A549 (cell line): ENCODE measurements around the gene NCOA7. TPM values are rescaled to one million over a fixed set of nuclear protein-coding genes. Genes with fewer than 3 reads are reported as not detected.
A peak's percentile ranks its signal among the peaks of the same experiment; 100 is the strongest.

ENCODE experiments used
- ATAC-seq, 2 experiments: fragments of 200-7000 bp in 1 of 2; fragments of >200 bp in 1 of 2; cut with Nextera tagmentation in 1 of 2; cut with Tn5 transposase in 1 of 2; 3 replicates each; pipeline versions ENCODE4 v1.8.0 to v1.9.1; 2018 to 2020; ENCODE audit warnings: mild to moderate bottlenecking in 1 of 2, moderate library complexity in 1 of 2
- CTCF ChIA-PET: fragments of 300-600 bp; sonication (Branson Sonifier 250); formaldehyde crosslinking; extraction: SDS; loops from one replicate; lab custom pipeline; 2021; ENCODE audit warnings: antibody characterized with exemption, inconsistent platforms; lab: Yijun Ruan, JAX
- POLR2A ChIA-PET: fragments of 350-600 bp; formaldehyde crosslinking; extraction: SDS; loops from one replicate; lab custom pipeline; 2021; ENCODE audit warnings: antibody characterized with exemption, inconsistent platforms; lab: Yijun Ruan, JAX
- DNase-seq, 2 experiments: peaks; one replicate each; pipeline versions ENCODE4 v3.0.0 to v3.0.0-alpha.2; 2011 to 2016; ENCODE audit warnings: low read depth in 1 of 2, low spot score in 1 of 2
- FAIRE-seq: peaks from 2 replicates; lab custom pipeline; 2011; peaks lifted over from hg19 to GRCh38; lab: Jason Lieb, UNC
- H3K27ac ChIP-seq, 2 experiments: fragments of >200 bp; sonication (Bioruptor Twin); formaldehyde crosslinking; 3 replicates each; pipeline ENCODE4 v1.5.1; 2016 to 2017
- H3K4me1 ChIP-seq: fragments of >200 bp; sonication (Bioruptor Twin); formaldehyde crosslinking; 3 replicates; pipeline ENCODE4 v1.6.1; 2016
- H3K4me2 ChIP-seq: fragments of >200 bp; sonication (Bioruptor Twin); formaldehyde crosslinking; 3 replicates; pipeline ENCODE4 v1.6.1; 2016
- H3K4me3 ChIP-seq: fragments of >200 bp; sonication (Bioruptor Twin); formaldehyde crosslinking; 3 replicates; pipeline ENCODE4 v1.5.1; 2016
- H3K9me3 ChIP-seq: fragments of >200 bp; sonication (Bioruptor Twin); formaldehyde crosslinking; 3 replicates; pipeline ENCODE4 v1.6.1; 2016
- BCL3 ChIP-seq: fragments of >200 bp; sonication (Bioruptor Twin); formaldehyde crosslinking; IDR thresholded peaks from 3 replicates; pipeline ENCODE4 v1.6.1; 2016
- CBX8 ChIP-seq: fragments of 200-600 bp; sonication (generic); IDR thresholded peaks from 2 replicates; pipeline ENCODE4 v1.6.1; 2016
- CEBPB ChIP-seq, 2 experiments: fragments of >200 bp in 1 of 2; sonication (Bioruptor Twin) in 1 of 2; formaldehyde crosslinking in 1 of 2; IDR thresholded peaks; 2 replicates each; pipeline ENCODE4 v1.6.1; 2012 to 2016
- CHD2 ChIP-seq: fragments of 150-350 bp; IDR thresholded peaks from 2 replicates; pipeline ENCODE4 v1.6.1; 2014; ENCODE audit warnings: low read length; ENCODE audit not compliant: partially characterized antibody
- CHD4 ChIP-seq: fragments of 200-600 bp; sonication (generic); IDR thresholded peaks from 2 replicates; pipeline ENCODE4 v1.6.1; 2016; ENCODE audit warnings: antibody characterized with exemption, mild to moderate bottlenecking, borderline replicate concordance
- CTCF ChIP-seq: fragments of >200 bp; sonication (Bioruptor Twin); formaldehyde crosslinking; IDR thresholded peaks from 3 replicates; pipeline ENCODE4 v1.5.1; 2016
- EHF ChIP-seq: fragments of 250-450 bp; sonication (Bioruptor Pico); IDR thresholded peaks from 2 replicates; pipeline ENCODE4 v1.5.0; 2020; ENCODE audit warnings: mild to moderate bottlenecking
- EHMT2 ChIP-seq: fragments of 200-600 bp; sonication (generic); IDR thresholded peaks from 2 replicates; pipeline ENCODE4 v1.6.1; 2016; ENCODE audit warnings: antibody characterized with exemption, low read depth, mild to moderate bottlenecking, moderate library complexity
- ELK1 ChIP-seq: fragments of 150-350 bp; IDR thresholded peaks from 2 replicates; pipeline ENCODE4 v1.6.1; 2014; ENCODE audit warnings: low read depth, mild to moderate bottlenecking, low read length
- ESRRA ChIP-seq: fragments of 150-350 bp; IDR thresholded peaks from 2 replicates; pipeline ENCODE4 v1.6.1; 2014; ENCODE audit warnings: mild to moderate bottlenecking, low read length, borderline replicate concordance
- FOSB ChIP-seq: fragments of 250-450 bp; sonication (Bioruptor Pico); IDR thresholded peaks from 2 replicates; pipeline ENCODE4 v1.5.0; 2020; ENCODE audit warnings: mild to moderate bottlenecking, moderate library complexity
- FOXS1 ChIP-seq: fragments of 250-450 bp; sonication (Bioruptor Pico); IDR thresholded peaks from 2 replicates; pipeline ENCODE4 v1.5.0; 2020; ENCODE audit warnings: mild to moderate bottlenecking, moderate library complexity
- HES2 ChIP-seq: fragments of >200 bp; sonication (Bioruptor Twin); formaldehyde crosslinking; IDR thresholded peaks from 2 replicates; pipeline ENCODE4 v1.6.1; 2016
- HOXB13 ChIP-seq: fragments of 250-450 bp; sonication (Bioruptor Pico); IDR thresholded peaks from 2 replicates; pipeline ENCODE4 v1.5.0; 2020; ENCODE audit warnings: low read depth, mild to moderate bottlenecking, moderate library complexity
- HOXB5 ChIP-seq: fragments of 250-450 bp; sonication (Bioruptor Pico); IDR thresholded peaks from 2 replicates; pipeline ENCODE4 v1.5.0; 2020; ENCODE audit warnings: mild to moderate bottlenecking, moderate library complexity
- JUN ChIP-seq, 2 experiments: fragments of >200 bp; sonication (Bioruptor Twin); formaldehyde crosslinking; IDR thresholded peaks; 2 replicates in 1 of 2; 3 replicates in 1 of 2; pipeline ENCODE4 v1.6.1; 2016 to 2017
- JUNB ChIP-seq: fragments of >200 bp; sonication (Bioruptor Twin); formaldehyde crosslinking; IDR thresholded peaks from 2 replicates; pipeline ENCODE4 v1.6.1; 2016
- KDM1A ChIP-seq: fragments of 200-600 bp; sonication (generic); IDR thresholded peaks from 2 replicates; pipeline ENCODE4 v1.6.1; 2016; ENCODE audit warnings: low read depth, mild to moderate bottlenecking
- KDM5A ChIP-seq: fragments of 200-600 bp; sonication (generic); IDR thresholded peaks from 2 replicates; pipeline ENCODE4 v1.6.1; 2016; ENCODE audit warnings: antibody characterized with exemption, mild to moderate bottlenecking
- MAFK ChIP-seq: fragments of 450-650 bp; IDR thresholded peaks from 2 replicates; pipeline ENCODE4 v1.6.1; 2014; ENCODE audit not compliant: partially characterized antibody
- MAX ChIP-seq: IDR thresholded peaks from 2 replicates; pipeline ENCODE4 v1.6.1; 2012
- MAZ ChIP-seq: fragments of 150-350 bp; IDR thresholded peaks from 2 replicates; pipeline ENCODE4 v1.6.1; 2014; ENCODE audit warnings: antibody characterized with exemption, low read depth, low read length, borderline replicate concordance
- POLR2A ChIP-seq: IDR thresholded peaks from 2 replicates; pipeline ENCODE4 v1.6.1; 2012; ENCODE audit warnings: mild to moderate bottlenecking, low read length
- POLR2AphosphoS2 ChIP-seq: conservative IDR thresholded peaks from 2 replicates; pipeline ENCODE4 v1.6.1; 2012; ENCODE audit warnings: low read length, improper control_type of control experiment, inconsistent platforms
- RAD21 ChIP-seq, 2 experiments: fragments of >200 bp in 1 of 2; sonication (Bioruptor Twin) in 1 of 2; formaldehyde crosslinking in 1 of 2; IDR thresholded peaks in 1 of 2; conservative IDR thresholded peaks in 1 of 2; 2 replicates in 1 of 2; 3 replicates in 1 of 2; pipeline ENCODE4 v1.6.1; 2012 to 2018; ENCODE audit warnings: inconsistent platforms in 1 of 2
- RCOR1 ChIP-seq: fragments of 150-350 bp; IDR thresholded peaks from 2 replicates; pipeline ENCODE4 v1.6.1; 2014; ENCODE audit warnings: antibody characterized with exemption, low read length, low read depth
- RNF2 ChIP-seq: fragments of 200-600 bp; sonication (generic); IDR thresholded peaks from 2 replicates; pipeline ENCODE4 v1.6.1; 2016; ENCODE audit warnings: low read depth, mild to moderate bottlenecking, antibody characterized with exemption, moderate library complexity, borderline replicate concordance
- USF2 ChIP-seq: fragments of 450-650 bp; IDR thresholded peaks from 2 replicates; pipeline ENCODE4 v1.6.1; 2014; ENCODE audit warnings: antibody characterized with exemption
- ZFP36 ChIP-seq: fragments of 450-650 bp; IDR thresholded peaks from 2 replicates; pipeline ENCODE4 v1.6.1; 2014; ENCODE audit warnings: borderline replicate concordance; ENCODE audit not compliant: partially characterized antibody
- ZSCAN20 ChIP-seq: fragments of 250-450 bp; sonication (Bioruptor Pico); IDR thresholded peaks from 2 replicates; pipeline ENCODE4 v1.8.0; 2022; ENCODE audit warnings: mild to moderate bottlenecking, moderate library complexity
- WGBS: methylation state at CpG from one replicate; pipeline ENCODE4 v1.1.6; 2017; ENCODE audit errors: missing lambda C conversion rate; 5-methylcytosine and 5-hydroxymethylcytosine counted together
- polyA plus RNA-seq, 4 experiments: library from polyadenylated mRNA; depleted of rRNA in 3 of 4; stranded (reverse); fragments of >200 nt; fragmentation: RNase III in 1 of 4; extraction: RNeasy Plus Mini Kit Qiagen cat#74134 plus additional on column Dnase treatment in 1 of 4; gene quantifications; 2 replicates in 3 of 4; 3 replicates in 1 of 4; pipeline ENCODE4 v1.2.3, GENCODE V29; 2011 to 2017
- TF ChIP-seq, protein P1 (sequence below): fragments of 200-600 bp; sonication (generic); IDR thresholded peaks from 2 replicates; pipeline ENCODE4 v1.6.1; 2016; ENCODE audit warnings: antibody characterized with exemption, mild to moderate bottlenecking, moderate library complexity

The NCOA7 gene
- polyA plus RNA-seq, 2 of the 4 experiments (the other 2 are of a cell fraction) = 66.4 to 195 TPM

DNA sequence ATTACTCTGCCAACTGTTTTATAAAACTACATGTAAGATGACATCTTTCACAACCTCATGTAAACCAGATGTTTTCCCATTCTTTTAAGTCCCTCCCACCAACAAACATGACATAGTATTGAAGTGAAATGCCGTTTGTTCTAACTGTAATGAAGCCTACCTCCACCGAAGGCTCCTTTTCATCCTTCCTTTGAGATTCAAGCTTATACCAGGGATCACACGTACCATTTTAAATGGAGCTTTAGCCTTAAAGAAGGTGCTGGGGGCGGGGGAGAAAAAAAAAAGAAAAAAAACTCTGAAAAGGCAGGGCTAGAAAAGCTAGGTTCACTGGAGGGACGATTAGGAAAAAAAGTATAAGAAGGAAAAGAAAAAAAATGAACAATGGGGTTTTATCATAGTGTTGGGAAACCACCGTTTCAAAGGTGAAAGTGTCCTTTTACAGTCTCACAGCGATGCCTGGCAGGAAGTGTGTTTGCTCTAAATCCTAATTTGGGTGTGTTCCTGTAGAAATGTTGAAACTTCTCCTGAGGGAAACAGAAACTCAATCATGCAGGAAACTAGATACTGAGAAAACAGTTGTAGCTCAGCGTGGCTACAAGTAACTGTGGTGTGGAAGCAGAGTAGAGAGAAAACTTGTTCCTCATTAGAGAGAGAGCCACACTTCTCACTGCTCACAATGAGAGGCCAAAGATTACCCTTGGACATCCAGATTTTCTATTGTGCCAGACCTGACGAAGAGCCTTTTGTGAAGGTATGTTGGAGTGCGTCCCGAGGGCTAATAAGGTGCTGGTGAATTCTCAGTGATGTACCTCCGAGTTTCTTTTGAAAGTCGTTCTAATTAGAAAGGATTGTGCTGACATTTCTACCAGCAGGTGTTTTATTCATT, 128.2 kb downstream of the NCOA7 start:
- CTCF ChIA-PET = interaction anchor here (1.1 to 14.7 kb wide), 5 partner anchors 18 to 61 kb away, joined by 3 to 148 read pairs (median 5); partner anchors contain the start of gene HINT3
- WGBS = under 1% methylated on average over 13 of the region's 13 CpGs
- FAIRE-seq = no peak
- POLR2A ChIA-PET = interaction anchor here (0.7 to 2.7 kb wide), 5 partner anchors 12 to 138 kb away, joined by 3 to 20 read pairs (median 4); partner anchors contain the start of genes NCOA7 and TRMT11
- ATAC-seq = peak; percentile 78 to 79
- peak overlapping the region; percentile 94 for H3K4me2 ChIP-seq
- H3K4me1 ChIP-seq = peaks cover 73% of the 10 kb centered on the region
- DNase-seq = peak; percentile 25 to 92
- H3K9me3 ChIP-seq = no peaks in the 10 kb centered on the region
- peak overlapping the region; percentile 88 to 91 for H3K27ac ChIP-seq
- peak overlapping the region; percentile 66 for H3K4me3 ChIP-seq
- TF ChIP-seq RCOR1 (no peak), BCL3 (no peak), ZSCAN20 (no peak), KDM5A (no peak), HOXB5 (no peak), ZFP36 (peak; percentile 85), RNF2 (no peak), KDM1A (no peak), RAD21 (conservative IDR thresholded peaks at IDR 0.05 in 1 of 2, IDR thresholded peaks at IDR 0.05 in 1 of 2) (no peak), ELK1 (peak; percentile 95), HES2 (no peak), EHMT2 (no peak), POLR2AphosphoS2 (no peak), CBX8 (no peak), CEBPB (IDR thresholded peaks at IDR 0.05) (peak; percentile 65 to 75), CHD4 (no peak), POLR2A (0 out of 2 replicates have a peak, but pooled peaks have one; percentile 8), EHF (no peak), JUN (IDR thresholded peaks at IDR 0.05) (peak in 1 of 2 experiments; percentile 77; a peak in 4 of 5 replicates), CHD2 (no peak), ESRRA (no peak), CTCF (no peak), MAFK (no peak), FOXS1 (CRISPR knock-in tag) (no peak), MAX (0 out of 2 replicates have a peak, but pooled peaks have one; percentile 13), JUNB (no peak), FOSB (CRISPR knock-in tag) (no peak), MAZ (no peak), USF2 (no peak), HOXB13 (CRISPR knock-in tag) (no peak)
- TF ChIP-seq, protein P1, sequence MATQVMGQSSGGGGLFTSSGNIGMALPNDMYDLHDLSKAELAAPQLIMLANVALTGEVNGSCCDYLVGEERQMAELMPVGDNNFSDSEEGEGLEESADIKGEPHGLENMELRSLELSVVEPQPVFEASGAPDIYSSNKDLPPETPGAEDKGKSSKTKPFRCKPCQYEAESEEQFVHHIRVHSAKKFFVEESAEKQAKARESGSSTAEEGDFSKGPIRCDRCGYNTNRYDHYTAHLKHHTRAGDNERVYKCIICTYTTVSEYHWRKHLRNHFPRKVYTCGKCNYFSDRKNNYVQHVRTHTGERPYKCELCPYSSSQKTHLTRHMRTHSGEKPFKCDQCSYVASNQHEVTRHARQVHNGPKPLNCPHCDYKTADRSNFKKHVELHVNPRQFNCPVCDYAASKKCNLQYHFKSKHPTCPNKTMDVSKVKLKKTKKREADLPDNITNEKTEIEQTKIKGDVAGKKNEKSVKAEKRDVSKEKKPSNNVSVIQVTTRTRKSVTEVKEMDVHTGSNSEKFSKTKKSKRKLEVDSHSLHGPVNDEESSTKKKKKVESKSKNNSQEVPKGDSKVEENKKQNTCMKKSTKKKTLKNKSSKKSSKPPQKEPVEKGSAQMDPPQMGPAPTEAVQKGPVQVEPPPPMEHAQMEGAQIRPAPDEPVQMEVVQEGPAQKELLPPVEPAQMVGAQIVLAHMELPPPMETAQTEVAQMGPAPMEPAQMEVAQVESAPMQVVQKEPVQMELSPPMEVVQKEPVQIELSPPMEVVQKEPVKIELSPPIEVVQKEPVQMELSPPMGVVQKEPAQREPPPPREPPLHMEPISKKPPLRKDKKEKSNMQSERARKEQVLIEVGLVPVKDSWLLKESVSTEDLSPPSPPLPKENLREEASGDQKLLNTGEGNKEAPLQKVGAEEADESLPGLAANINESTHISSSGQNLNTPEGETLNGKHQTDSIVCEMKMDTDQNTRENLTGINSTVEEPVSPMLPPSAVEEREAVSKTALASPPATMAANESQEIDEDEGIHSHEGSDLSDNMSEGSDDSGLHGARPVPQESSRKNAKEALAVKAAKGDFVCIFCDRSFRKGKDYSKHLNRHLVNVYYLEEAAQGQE = no peak
